Endometrial microvascular endothelial cells (primary cell): ENCODE results near the gene SCPEP1. TPM values are rescaled to one million over a fixed set of nuclear protein-coding genes. Genes with fewer than 3 reads are reported as not detected.

Experiments used
- in situ Hi-C: cut with HindIII; loops from 2 replicates; pipeline ENCODE4 v1.10.0; 2017; ENCODE audit warnings: low sequenced_read_pairs, low pct_unique_long_range_greater_than_20kb; ENCODE audit errors: inconsistent ontology term
- total RNA-seq: library from RNA; depleted of rRNA; stranded (reverse); fragments of >200 nt; gene quantifications from one replicate; pipeline ENCODE4 v1.2.3, GENCODE V29; 2015; ENCODE audit errors: inconsistent ontology term

The SCPEP1 gene
- total RNA-seq, 1 donor from 2014 or later, result 59.9 TPM

DNA sequence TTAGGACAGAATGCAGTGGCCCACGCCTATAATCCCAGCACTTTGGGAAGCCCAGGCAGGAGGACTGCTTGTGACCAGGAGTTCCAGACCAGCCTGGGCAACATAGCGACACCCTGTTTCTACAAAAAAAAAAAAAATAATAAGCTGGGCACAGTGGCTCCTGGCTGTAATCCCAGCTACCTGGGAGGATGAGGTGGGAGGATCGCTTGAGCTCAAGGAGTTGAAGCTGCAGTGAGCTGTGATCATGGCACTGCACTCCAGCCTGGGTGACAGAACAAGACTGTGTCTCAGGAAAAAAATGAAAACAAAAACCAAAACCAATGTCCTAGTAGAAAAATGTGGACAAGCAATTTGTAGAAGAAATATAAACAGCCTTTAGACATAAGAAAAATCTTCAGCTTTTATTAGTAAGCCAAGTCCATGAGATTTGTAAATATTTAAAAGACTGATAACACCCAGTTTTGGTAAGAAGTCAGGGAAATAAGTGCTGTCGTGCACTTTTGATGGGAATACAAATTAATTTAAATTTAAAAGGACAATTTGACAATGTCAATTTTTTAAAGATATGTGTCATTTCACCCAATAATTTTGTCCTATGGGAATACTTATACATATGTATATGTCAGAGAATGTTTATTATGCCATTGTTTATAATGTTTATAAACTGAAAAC lies 11.1 kb downstream of the SCPEP1 start:
- in situ Hi-C loops, result no loop called here

DNA sequence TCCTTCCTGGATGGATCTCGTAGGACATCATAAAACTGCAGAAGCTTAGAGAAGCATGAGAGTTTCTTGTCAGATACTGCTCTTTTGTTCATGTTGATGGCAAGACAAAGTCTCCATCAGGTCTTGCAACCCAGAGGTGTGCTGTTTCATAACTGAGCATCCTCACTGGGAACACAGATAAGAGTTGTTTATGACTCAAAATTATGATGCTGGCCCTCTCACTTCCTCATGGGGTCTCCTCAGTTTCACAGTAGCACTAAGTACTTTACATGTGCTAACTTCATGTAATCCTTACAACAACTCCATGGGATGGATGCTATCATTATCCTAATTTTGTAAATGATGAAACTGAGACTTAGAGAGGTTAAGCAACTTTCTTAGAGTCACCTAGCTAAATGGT lies 14.4 kb downstream of the SCPEP1 start:
- in situ Hi-C loops, result no loop called here

DNA sequence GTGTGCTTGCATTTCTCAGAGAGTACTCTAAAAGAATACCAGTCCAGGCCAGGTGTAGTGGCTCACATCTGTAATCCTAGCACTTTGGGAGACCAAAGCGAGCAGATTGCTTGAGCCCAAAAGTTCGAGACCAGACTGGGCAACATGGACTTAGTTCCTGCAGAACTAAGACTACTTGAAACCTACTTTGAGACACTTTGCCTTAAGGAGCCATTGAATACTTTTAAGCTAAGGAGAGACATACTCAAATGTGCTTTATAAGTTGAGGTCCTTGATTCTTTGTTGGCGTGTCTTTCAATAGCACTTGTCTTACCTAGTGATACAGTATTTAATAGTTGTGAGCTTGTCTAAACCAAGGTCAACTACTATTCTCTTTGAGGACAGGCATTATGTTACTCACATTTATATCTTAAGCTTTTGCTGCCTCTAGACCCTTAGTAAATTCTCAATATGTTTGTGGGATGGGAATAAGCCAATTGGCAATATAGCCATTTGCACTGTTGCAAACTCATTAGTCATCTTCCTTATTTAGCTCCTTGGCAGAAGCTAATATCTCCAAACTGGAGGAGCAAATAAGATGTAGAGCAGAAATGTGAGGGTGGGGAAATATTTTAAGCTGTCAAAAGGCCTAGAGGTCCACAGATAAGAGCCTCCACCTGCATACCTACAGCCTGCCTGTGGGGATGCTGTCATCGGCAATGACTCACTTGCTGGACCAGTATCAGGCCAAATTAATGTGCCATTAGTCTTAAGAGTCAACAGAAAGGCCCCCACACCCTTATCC lies 16.3 kb downstream of the SCPEP1 start:
- in situ Hi-C loops, result no loop called here

DNA sequence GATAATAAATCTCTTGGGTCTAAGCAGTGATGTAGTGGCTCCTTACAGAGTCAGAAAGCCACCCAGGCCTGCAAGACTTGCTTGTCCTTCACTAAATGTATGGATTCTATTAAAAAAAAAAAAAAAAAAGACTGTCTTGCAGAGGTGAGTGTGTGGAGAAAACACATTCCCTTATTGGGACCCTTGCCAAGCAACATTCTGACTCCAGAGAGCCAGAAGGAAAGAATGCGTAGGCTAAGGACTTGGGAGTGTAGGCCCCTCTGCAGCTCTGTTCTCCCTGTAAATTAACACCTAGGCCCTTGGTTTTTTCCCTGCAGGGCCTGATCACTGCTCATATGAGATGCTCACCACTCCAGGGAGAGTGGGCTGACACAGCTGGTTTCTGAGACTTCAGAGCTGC lies 17.8 kb downstream of the SCPEP1 start:
- in situ Hi-C loops, result no loop called here

DNA sequence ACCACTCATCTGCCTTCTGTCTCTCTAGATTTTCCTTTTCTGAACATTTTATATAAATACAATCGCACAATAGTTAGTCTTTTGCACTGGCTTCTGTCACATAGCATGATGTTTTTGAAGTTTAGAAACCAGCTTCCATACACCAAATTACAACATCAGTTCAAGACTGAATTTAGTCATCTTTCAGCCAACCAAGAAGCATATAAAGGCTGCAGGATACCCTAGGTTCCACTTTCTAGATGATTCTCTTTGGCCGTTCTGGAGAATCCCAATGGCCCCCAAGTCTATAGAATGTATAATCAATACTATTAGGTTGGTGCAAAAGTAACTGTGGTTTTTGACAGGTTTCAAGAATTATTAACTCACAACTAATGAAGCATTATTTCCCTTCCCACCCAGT lies 19.4 kb downstream of the SCPEP1 start:
- in situ Hi-C loops, result no loop called here

DNA sequence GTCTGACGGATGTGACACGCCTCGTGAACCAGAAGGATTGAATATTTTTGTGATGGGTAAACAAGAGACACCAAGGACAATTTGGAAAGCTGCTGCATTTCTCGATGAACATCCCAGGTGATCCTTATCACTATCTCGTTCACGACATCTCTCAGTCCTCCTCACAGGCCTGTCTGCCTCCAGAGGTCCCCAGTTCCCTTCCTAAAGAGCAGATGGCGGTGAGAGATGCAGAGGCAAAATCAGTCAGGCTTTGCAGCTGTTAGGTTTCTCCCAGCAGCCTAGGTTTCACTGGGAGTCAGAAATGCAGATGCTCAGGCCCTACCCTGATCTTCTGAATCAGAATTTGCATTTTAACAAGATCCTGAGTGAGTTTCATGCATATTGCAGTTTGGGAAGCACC lies 23.6 kb downstream of the SCPEP1 start:
- in situ Hi-C loops, result no loop called here

DNA sequence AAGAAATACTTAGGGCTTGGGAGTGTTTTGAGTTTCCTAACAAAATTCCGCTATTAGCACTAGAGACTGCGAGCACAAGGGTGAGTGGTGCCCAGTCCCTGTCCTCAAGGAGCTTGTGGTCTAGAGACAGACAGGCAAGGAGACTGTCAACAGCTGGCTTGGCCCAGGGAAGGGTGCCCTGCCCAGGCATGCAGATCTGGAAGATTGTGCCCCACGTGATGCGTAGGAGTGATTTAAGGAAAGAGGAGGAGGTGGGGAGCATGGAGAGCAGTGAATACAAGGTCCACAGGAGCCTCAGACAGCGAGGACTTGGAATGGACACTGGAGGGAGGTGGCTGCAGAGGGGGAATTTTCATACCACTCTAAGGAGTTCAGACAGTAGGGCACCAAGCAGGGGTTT lies 25.0 kb downstream of the SCPEP1 start:
- in situ Hi-C loops, result no loop called here

DNA sequence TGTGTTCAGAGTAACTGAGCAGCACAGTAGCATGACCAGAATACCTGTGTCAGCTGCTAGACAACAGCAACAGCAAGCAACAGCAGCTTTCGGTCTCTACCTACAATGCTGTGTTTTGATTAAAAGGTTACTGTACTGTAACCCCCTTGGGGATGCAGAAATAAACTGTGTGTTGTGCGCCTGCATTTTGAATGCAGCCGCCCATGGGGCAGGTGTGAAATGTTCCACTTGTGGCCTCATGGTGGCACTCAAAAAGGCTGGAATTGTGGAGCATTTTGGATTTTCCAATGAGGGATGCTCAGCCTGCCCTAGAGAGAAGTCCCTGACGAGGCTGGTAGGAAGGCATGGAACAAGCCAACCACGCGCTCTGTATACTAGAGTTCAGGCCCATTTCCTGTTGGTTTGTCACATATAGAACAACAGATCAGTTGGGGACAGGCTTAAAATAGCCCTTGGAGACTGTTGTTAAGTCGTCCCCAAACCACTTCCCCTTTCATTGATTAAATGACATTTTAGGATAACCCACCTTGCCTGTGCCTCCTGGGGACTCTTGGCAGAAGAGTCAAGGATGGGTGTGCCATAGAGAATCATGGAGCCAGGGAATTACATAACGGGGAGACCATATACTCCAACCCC lies 27.1 kb downstream of the SCPEP1 start:
- in situ Hi-C loops, result no loop called here

DNA sequence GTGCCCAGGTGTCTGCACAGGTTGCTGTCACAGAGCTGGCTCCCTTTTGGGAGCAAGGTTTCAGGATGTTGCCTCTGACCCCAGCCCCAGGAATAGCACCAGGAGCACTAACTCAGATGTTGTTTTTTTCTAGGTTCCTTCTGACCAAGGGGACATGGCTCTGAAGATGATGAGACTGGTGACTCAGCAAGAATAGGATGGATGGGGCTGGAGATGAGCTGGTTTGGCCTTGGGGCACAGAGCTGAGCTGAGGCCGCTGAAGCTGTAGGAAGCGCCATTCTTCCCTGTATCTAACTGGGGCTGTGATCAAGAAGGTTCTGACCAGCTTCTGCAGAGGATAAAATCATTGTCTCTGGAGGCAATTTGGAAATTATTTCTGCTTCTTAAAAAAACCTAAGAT lies 28.1 kb downstream of the SCPEP1 start:
- in situ Hi-C loops, result no loop called here

DNA sequence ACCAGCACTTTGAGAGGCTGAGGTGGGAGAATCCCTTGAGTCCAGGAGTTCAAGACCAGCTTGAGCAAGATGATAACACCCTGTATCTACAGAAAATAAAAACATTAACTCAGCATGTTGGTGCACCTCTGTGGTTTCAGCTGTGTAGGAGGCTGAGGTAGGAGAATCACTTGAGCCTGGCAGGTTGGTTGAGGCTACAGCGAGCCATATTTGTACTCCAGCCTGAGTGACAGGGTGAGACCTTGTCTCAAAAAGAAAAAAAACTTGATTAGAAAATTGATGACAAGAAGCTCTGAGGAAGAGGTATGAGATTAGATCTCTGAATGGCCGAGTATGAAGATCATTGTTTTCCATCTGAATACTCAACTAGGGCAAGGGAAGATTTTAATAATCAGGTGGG lies 31.0 kb downstream of the SCPEP1 start:
- in situ Hi-C loops, result no loop called here

DNA sequence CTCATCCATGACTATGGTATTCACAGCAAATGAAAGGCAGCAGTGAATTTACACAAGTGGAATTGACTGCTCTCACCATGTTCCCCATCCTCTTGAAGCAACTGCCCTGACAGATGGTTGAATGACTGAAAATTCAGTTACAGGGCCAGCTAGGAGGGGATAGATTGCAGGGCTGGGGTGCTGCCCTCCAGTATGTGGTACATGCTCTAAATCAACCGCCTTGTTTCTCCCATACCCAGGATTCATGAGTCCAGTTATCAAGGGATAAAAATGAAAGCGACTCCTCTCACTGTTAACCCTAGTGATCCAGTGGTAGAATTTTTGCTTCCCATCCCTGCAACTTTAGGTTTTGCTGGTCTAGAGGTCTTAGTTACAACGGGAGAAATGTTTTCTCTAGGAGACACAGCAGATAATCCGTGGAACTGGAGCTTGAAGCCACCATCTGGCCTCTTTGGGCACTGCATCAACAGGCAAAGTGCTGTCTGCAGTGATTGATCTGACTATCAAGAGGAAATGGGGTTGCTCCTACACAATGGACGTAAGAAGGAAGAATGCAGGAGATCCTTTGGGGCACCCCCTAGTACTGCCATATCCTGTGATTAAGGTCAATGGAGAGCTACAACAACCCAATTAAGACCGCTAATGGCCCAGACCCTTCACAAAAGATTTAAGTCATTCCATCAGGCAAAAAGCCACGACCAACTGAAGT lies 32.0 kb downstream of the SCPEP1 start:
- in situ Hi-C loops, result no loop called here

DNA sequence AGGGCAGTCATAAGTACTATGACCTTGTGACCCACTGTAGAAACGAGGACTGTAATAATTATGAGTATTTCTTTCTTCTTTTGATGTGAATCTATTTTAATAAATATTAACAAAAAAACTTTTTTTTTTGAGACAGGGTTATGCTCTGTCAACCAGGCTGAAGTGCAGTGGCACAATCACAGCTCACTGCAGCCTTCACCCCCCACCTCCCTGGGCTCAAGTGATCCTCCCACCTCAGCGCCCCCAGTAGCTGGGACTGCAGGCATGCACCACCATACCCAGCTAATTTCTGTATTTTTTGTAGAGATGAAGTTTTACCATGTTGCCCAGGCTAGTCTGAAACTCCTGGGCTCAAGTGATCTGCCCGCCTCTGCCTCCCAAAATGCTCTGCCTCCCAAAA lies 32.6 kb downstream of the SCPEP1 start:
- in situ Hi-C loops, result no loop called here

DNA sequence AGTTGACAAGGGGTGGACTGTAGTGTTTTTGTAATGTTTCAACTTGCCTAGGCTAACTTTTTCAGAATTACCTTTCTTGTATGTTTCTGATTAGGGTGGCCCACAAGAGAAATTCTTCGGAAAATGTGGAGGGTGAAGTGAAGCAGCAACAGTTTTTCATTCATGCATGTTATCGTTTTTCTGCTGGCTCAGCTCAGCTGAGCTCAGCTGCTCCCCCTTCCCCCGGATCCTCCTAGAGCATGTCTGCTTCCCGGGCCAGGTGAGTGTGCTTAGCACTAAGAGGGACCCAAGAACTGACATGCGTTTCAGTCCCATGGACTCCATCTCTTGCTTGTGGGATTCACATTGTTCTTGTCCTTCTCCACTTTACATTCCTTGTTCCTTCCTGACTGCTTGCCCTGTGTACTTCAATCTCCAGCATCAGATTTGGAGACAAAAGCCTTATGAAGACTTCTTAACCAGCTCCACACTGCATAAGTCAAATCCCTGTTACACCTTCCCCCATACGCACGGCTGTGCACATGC lies 33.6 kb downstream of the SCPEP1 start:
- in situ Hi-C loops, result no loop called here

DNA sequence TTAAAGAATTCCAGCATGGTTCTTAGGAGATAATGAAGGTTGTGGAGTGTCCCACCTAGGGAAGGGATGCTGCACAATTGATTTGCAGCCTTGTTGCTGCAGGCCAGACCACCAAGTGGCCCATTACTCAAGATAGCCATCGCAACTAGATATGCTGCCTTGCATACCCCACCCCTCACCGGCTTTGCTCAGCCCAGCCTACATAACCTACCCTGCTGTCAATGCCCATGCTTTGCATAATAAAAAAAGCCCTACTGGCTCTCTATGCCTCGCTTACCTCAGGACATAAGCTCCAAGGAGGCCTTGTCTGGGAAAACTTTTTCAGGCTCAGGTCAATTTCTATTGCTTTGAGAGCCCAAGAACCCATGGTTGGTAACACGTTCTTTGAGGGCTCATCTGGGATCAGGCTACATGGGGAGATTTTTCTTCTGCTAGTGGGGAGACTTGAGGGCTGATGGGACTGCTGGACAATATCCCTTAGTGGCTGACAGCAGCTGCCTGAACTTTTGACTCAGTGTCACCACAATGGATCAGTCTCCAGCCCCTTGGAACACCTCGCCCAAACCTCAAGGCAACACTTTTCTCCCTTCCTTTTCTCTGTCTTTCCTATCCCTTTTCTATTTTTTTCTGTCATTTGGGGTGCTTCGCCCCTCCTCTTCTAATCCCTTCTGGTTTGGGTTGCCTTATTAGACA lies 38.3 kb downstream of the SCPEP1 start:
- in situ Hi-C loops, result no loop called here

DNA sequence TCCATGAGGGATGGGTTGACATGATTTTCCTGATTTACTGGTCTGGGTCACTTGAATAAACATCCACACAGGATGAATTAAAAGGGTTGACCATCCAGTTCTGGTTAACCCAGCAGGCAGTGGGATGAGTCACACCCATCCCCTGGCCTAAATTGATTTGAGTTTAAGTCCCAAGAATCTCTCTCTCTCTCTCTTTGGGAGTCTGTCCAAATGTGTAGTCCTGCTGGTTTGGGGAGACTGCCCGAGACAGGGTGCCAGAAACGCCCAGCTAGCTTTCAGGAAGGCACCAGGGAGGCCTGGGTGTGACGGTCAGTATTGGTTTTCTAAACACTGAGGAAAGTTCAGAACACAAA lies 38.8 kb downstream of the SCPEP1 start:
- in situ Hi-C loops, result no loop called here

DNA sequence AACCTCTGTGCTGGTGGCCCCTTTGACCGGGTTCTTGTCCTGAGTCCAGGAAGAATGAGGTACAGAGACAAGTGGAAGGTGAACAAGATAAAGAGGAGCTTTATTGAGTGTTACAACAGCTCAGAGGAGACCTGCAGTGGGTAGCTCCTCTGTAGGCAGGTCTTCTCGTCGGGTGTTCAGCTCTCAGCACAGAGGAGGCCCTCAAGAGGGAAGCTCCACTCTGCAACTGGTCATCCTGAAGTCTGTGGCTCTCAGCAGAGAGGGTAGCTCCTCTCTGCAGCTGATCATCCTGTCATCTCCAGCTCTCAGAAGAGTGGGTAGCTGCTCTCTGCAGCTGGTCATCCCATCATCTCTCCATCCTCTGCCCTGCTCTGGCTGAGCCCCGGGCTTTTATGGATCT lies 39.7 kb downstream of the SCPEP1 start:
- in situ Hi-C loops, result no loop called here

DNA sequence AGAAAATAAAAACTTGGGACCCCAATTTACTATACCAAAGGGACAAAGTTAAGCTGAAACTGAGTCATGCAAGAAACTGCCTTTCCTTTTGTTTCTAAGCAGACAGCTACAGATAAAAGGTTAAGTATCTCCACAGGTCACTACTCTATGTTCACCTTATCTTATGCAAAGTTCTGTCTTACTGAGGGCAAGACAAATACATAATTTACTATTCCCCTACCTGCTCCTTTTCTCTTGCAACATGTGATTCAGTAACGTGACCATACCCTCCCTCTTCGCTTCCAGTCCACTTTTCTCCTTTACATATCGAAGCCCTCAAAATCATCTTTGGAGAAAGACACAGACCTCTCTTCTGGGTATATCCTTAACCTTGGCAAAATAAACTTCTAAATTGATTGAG lies 42.3 kb downstream of the SCPEP1 start:
- in situ Hi-C loops, result no loop called here

DNA sequence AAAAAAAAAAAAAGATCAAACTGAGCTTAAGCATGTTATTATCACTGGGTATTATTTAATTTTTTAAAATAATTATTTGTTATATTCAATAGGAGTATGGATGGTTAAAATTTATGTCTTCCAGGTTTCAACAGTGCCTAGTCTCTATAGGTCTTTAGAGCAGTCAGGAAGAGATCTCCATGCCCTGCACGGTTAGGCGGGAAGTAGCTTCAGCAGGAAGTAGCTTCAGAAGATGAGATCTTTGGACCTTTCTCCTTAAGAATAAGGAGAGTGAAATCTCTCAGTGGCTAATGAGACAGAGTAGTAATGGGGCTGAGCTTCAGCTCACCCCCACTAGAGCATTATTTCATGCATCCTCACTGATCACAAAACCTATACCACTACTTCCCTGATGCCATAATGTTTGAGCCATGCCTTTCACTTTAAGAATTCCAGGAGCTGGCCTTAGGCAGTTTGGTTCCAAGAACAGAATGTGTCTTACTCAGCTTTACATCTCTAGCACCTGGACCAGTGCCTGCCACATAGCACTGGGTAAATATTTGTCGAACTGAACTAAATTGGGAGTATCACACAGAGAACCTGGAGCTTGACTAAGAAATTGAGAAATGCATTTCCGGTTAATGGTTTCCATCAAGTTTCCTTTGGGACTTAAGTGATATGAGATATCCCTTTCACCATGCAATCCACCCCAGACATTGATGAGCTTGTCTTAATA lies 43.5 kb downstream of the SCPEP1 start:
- in situ Hi-C loops, result no loop called here
